Stimulated activated naive CD8-positive, alpha-beta T cell treated with anti-CD3 and anti-CD28 coated beads, Interleukin-15, amount 100 ng/mL, for 72 hours (primary cell): ENCODE results near the gene COPG2.

Experiments
- ATAC-seq: fragments of 150-1000 bp; cut with Tn5 transposase; 2 replicates; pipeline ENCODE4 v1.10.0; 2021; ENCODE audit warnings: mild to moderate bottlenecking, moderate library complexity
- DNase-seq, 2 donors: peaks; one replicate each; pipeline ENCODE4 v3.0.0; 2021 to 2022
- H3K27ac Mint-ChIP-seq, 2 donors: one replicate each; pipeline ENCODE4 v1.8.0; 2022; ENCODE audit warnings: mild to moderate bottlenecking in 2 of 2, mixed read lengths in 2 of 2, moderate library complexity in 2 of 2
- H3K27me3 Mint-ChIP-seq: one replicate; pipeline ENCODE4 v1.8.0; 2022; ENCODE audit warnings: mixed read lengths
- H3K4me1 Mint-ChIP-seq: one replicate; pipeline ENCODE4 v1.8.0; 2022; ENCODE audit warnings: mild to moderate bottlenecking, mixed read lengths
- H3K4me3 Mint-ChIP-seq, 2 donors: one replicate each; pipeline ENCODE4 v1.8.0; 2022; ENCODE audit warnings: mild to moderate bottlenecking in 2 of 2, mixed read lengths in 2 of 2, moderate library complexity in 1 of 2
- H3K9me3 Mint-ChIP-seq, 2 donors: one replicate each; pipeline ENCODE4 v1.8.0; 2022; ENCODE audit warnings: mixed read lengths in 2 of 2

Gene COPG2

GRCh38 chr7:130669085-130669700, 645 bp upstream of the COPG2 start:
- peak overlapping the region; percentile 84 to 92 for H3K4me3 Mint-ChIP-seq
- ATAC-seq (peak; percentile 10), DNase-seq (no peak)
- no peak overlapping the region for H3K27ac Mint-ChIP-seq
- no peaks in the 10 kb centered on the region for H3K9me3 Mint-ChIP-seq
- H3K27me3 Mint-ChIP-seq: no peaks in the 10 kb centered on the region
- H3K4me1 Mint-ChIP-seq: peaks cover 22% of the 10 kb centered on the region

DNA sequence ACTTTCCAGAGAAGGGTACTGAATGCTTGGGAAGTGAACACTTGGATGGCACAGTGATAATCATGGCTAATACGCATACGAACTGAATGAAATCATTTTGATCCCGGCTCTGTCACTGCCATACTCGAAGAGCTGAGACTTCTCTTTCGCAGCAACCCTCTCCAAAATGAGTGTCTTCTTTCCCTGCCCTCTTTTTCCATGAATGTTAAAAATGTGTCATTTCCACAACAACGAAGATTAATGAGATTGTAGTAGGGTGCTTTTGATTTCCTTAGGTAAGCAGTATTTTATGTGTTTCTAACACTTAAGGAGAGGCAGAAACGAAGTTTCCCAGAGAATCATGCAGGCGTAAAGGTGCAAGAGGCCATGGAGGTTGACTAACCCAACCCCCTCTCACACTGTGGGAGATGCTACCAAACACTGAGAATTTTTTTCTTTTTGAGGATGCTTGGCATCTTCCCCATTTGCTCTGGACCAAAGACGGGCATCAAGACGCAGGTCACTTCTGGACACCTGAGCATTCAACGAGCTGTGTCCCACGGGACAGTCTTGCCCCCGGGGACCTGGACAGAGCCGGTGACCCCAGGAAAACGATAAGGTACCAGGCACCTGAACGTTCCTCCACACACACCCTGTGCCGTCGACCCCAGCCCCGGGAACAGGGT, 823 bp downstream of the COPG2 start:
- DNase-seq: no peak
- peak; percentile 27 for ATAC-seq
- H3K4me1 Mint-ChIP-seq: peaks cover 22% of the 10 kb centered on the region
- H3K9me3 Mint-ChIP-seq: no peaks in the 10 kb centered on the region
- peak overlapping the region; percentile 83 to 86 for H3K4me3 Mint-ChIP-seq
- H3K27me3 Mint-ChIP-seq: no peaks in the 10 kb centered on the region
- peak overlapping the region in 1 of 2 donors; percentile 57 for H3K27ac Mint-ChIP-seq

- Mint-ChIP-seq H3K9me3 (no peaks in the 10 kb centered on the region), H3K4me3 (no peak overlapping the region)
Observed at GRCh38 chr7:130662426-130662825, 6.1 kb downstream of the COPG2 start.

DNA sequence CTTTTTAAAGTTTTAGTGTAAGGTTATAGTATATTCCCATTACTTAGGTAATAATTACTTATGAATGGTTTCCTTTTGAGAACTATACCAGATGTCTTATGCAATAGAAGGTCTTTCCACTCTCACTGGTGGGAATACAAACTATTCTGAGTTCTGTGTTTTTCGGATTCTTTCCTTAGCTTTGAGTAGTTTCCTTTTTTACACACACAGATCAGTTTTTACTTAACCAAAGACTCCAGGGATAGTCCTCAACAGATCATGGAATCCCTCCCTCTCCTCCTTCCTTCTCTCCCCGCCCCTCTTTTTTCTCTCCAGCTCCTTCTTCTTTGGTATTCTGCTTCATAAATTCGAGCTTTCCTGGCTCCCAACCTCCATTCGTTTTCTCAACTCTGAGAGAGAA, 13.3 kb downstream of the COPG2 start:
- no peak overlapping the region for H3K4me3 Mint-ChIP-seq
- ATAC-seq (no peak), DNase-seq (no peak)
- H3K27me3 Mint-ChIP-seq: no peaks in the 10 kb centered on the region
- peaks cover 14% of the 10 kb centered on the region for H3K4me1 Mint-ChIP-seq
- H3K9me3 Mint-ChIP-seq: peaks cover under 1 to 6% of the 10 kb centered on the region in 2 donors
- no peak overlapping the region for H3K27ac Mint-ChIP-seq

More at GRCh38 chr7:130662426-130662825, 6.1 kb downstream of the COPG2 start:
- Mint-ChIP-seq H3K27ac (no peak overlapping the region), H3K27me3 (no peaks in the 10 kb centered on the region), H3K4me1 (peaks cover 5% of the 10 kb centered on the region)
- ATAC-seq (no peak), DNase-seq (no peak)

DNA sequence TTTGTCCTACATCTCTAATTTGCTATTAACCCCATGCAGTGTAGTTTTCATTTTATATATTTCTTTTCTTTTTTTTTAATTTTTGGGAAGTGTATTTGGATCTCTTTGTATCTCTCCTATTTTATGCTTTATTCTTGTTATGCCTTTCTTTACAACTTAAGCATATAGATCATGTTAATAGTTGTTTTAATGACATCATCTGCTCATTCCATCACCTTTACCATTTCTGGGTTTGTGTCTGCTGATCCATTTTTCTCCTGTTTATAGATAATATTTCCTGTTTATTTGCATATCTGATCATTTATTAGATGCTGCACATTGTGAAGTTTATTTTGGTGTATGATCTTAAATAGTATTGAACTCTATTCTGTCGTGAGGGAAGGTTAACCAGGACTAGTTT, 13.7 kb downstream of the COPG2 start:
- no peak overlapping the region for H3K27ac Mint-ChIP-seq

GRCh38 chr7:130650611-130651120, 17.9 kb downstream of the COPG2 start:
- DNase-seq (no peak), ATAC-seq (no peak)
- no peaks in the 10 kb centered on the region for H3K27me3 Mint-ChIP-seq
- no peak overlapping the region for H3K4me3 Mint-ChIP-seq
- peak overlapping the region in 1 of 2 donors; percentile 88 for H3K27ac Mint-ChIP-seq
- peaks cover 38% of the 10 kb centered on the region for H3K4me1 Mint-ChIP-seq
- peaks cover 20 to 25% of the 10 kb centered on the region in 2 donors for H3K9me3 Mint-ChIP-seq

More for the DNA sequence above, 13.7 kb downstream of the COPG2 start:
- Mint-ChIP-seq H3K4me1 (peaks cover 18% of the 10 kb centered on the region), H3K27me3 (no peaks in the 10 kb centered on the region), H3K4me3 (no peak overlapping the region), H3K9me3 (peaks cover 5 to 10% of the 10 kb centered on the region in 2 donors)
- ATAC-seq (no peak), DNase-seq (no peak)

- Mint-ChIP-seq H3K4me1 (peaks cover 37% of the 10 kb centered on the region), H3K27me3 (no peaks in the 10 kb centered on the region), H3K27ac (peak overlapping the region; percentile 16 to 81), H3K4me3 (peak overlapping the region; percentile 6 to 76), H3K9me3 (peaks cover 20 to 25% of the 10 kb centered on the region in 2 donors)
- peak; percentile 15 to 50 for DNase-seq
- ATAC-seq: peak; percentile 97
Observed at GRCh38 chr7:130649004-130649790, 19.4 kb downstream of the COPG2 start.

- peak; percentile 2 for ATAC-seq
- Mint-ChIP-seq H3K4me3 (peak overlapping the region; percentile 6 to 76), H3K9me3 (peaks cover 20 to 25% of the 10 kb centered on the region in 2 donors), H3K4me1 (peaks cover 31% of the 10 kb centered on the region), H3K27me3 (no peaks in the 10 kb centered on the region), H3K27ac (peak overlapping the region in 1 of 2 donors; percentile 80)
- no peak for DNase-seq
Observed at GRCh38 chr7:130648580-130648979, 20.0 kb downstream of the COPG2 start.

DNA sequence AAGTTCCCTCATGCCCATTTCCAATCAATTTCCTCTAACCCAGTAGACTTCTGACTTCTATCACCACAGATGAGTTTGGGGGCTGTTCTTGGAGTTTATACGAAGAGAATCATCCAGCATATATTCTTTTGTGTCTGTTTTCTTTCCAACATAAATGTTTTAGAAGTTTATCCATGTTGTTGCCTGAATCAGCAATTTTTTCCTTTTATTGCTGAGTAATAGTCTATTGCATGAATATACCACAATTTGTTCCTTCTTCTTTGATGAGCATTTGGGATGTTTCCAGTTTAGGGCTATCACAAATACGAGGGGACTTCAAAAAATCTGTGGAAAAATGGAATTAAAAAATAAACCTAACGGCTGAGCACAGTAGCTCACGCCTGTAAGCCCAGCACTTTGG, 26.2 kb downstream of the COPG2 start:
- Mint-ChIP-seq H3K9me3 (peaks cover 8 to 15% of the 10 kb centered on the region in 2 donors), H3K4me1 (peaks cover 19% of the 10 kb centered on the region), H3K27me3 (no peaks in the 10 kb centered on the region), H3K4me3 (peak overlapping the region in 1 of 2 donors; percentile 38), H3K27ac (no peak overlapping the region)
- ATAC-seq: no peak
- no peak for DNase-seq

GRCh38 chr7:130641497-130641896, 27.1 kb downstream of the COPG2 start:
- ATAC-seq (no peak), DNase-seq (no peak)
- no peak overlapping the region for H3K27ac Mint-ChIP-seq
- H3K4me1 Mint-ChIP-seq: peaks cover 19% of the 10 kb centered on the region
- no peaks in the 10 kb centered on the region for H3K27me3 Mint-ChIP-seq
- peaks cover 12 to 18% of the 10 kb centered on the region in 2 donors for H3K9me3 Mint-ChIP-seq
- H3K4me3 Mint-ChIP-seq: peak overlapping the region in 1 of 2 donors; percentile 51

GRCh38 chr7:130641040-130641439, 27.5 kb downstream of the COPG2 start:
- H3K4me3 Mint-ChIP-seq: peak overlapping the region in 1 of 2 donors; percentile 51
- no peak for ATAC-seq

GRCh38 chr7:130639388-130639787, 29.2 kb downstream of the COPG2 start:
- Mint-ChIP-seq H3K4me1 (peaks cover 19% of the 10 kb centered on the region), H3K27me3 (no peaks in the 10 kb centered on the region), H3K9me3 (peaks cover 24 to 28% of the 10 kb centered on the region in 2 donors), H3K27ac (no peak overlapping the region), H3K4me3 (no peak overlapping the region)
- DNase-seq: no peak
- no peak for ATAC-seq

More at GRCh38 chr7:130641040-130641439, 27.5 kb downstream of the COPG2 start:
- no peak overlapping the region for H3K27ac Mint-ChIP-seq
- DNase-seq: no peak
- H3K9me3 Mint-ChIP-seq: peaks cover 15 to 18% of the 10 kb centered on the region in 2 donors
- no peaks in the 10 kb centered on the region for H3K27me3 Mint-ChIP-seq
- H3K4me1 Mint-ChIP-seq: peaks cover 19% of the 10 kb centered on the region

GRCh38 chr7:130632111-130632510, 36.4 kb downstream of the COPG2 start:
- ATAC-seq (no peak), DNase-seq (no peak)
- Mint-ChIP-seq H3K27ac (no peak overlapping the region), H3K9me3 (peaks cover 55 to 61% of the 10 kb centered on the region in 2 donors), H3K4me3 (no peak overlapping the region), H3K27me3 (no peaks in the 10 kb centered on the region), H3K4me1 (no peaks in the 10 kb centered on the region)

DNA sequence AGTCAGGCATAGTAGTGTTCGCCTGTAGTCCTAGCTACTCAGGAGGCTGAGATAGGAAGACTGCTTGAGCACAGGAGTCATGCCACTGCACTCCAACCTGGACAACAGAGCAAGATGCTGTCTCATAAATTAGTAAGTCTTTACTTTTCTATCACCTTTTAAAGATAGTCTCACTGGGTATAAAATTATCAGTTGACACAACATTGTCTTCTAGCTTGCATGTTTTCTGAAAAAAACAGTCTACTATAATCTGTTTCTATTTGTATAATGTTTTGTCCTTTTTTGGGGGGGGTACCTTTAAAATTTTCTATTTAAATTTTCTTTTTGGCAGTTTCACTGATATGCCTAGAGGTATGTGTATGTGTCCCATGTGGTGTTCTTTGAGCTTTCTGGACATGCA, 39.6 kb downstream of the COPG2 start:
- Mint-ChIP-seq H3K27ac (no peak overlapping the region), H3K9me3 (peaks cover 40 to 61% of the 10 kb centered on the region in 2 donors), H3K4me3 (no peak overlapping the region), H3K27me3 (no peaks in the 10 kb centered on the region), H3K4me1 (no peaks in the 10 kb centered on the region)
- DNase-seq (no peak), ATAC-seq (no peak)

GRCh38 chr7:130627775-130628174, 40.8 kb downstream of the COPG2 start:
- H3K9me3 Mint-ChIP-seq: peaks cover 30 to 49% of the 10 kb centered on the region in 2 donors
- ATAC-seq (no peak), DNase-seq (no peak)
- no peaks in the 10 kb centered on the region for H3K4me1 Mint-ChIP-seq
- H3K27me3 Mint-ChIP-seq: no peaks in the 10 kb centered on the region
- no peak overlapping the region for H3K4me3 Mint-ChIP-seq
- no peak overlapping the region for H3K27ac Mint-ChIP-seq
